ENCODE measurements around the gene C3orf20. TPM values are rescaled to one million over a fixed set of nuclear protein-coding genes. Genes with fewer than 3 reads are reported as not detected.

C3orf20 gene
- total and polyA plus RNA-seq, 2 experiments from 2014 or later, result not detected

GRCh38 chr3:14786369-14786768 lies 111.4 kb downstream of the C3orf20 start:
- Histone ChIP-seq H3K27ac (ENCODE audit: low read depth) (no peak overlapping the region), H3K79me2 (replicated peaks; ENCODE audit: insufficient read depth) (no peaks in the 10 kb centered on the region), H2AFZ (no peak overlapping the region), H3K4me3 (no peak overlapping the region), H3K4me1 (ENCODE audit: insufficient read depth) (peaks cover 6% of the 10 kb centered on the region), H4K20me1 (replicated peaks; ENCODE audit: insufficient read depth) (no peaks in the 10 kb centered on the region), H3K36me3 (ENCODE audit: insufficient read depth) (no peaks in the 10 kb centered on the region), H3F3A (replicated peaks; ENCODE audit: low read depth) (no peaks in the 10 kb centered on the region), H3K9me2 (ENCODE audit: insufficient read depth) (no peaks in the 10 kb centered on the region), H3K27me3 (ENCODE audit: insufficient read depth) (no peaks in the 10 kb centered on the region), H3K4me2 (no peak overlapping the region)
- no peak overlapping the region for H3K4me3 Mint-ChIP-seq
- H3K27me3 Mint-ChIP-seq (ENCODE audit: insufficient read depth, low read depth, poor library complexity), result peaks cover 8% of the 10 kb centered on the region
- DNase-seq (ENCODE audit: low spot score), result no peak
- H3K9me3 Mint-ChIP-seq, result no peaks in the 10 kb centered on the region; the same call in 2 of the 3 replicates
- TF ChIP-seq CREB1 (CRISPR knock-in tag; IDR thresholded peaks at IDR 0.05; ENCODE audit: low read depth), result no peak
- TF ChIP-seq JUNB (IDR thresholded peaks at IDR 0.05; ENCODE audit: unreplicated experiment), result no peak
- TF ChIP-seq EZH2 (IDR thresholded peaks at IDR 0.05; ENCODE audit: low read depth, unreplicated experiment), result no peak
- TF ChIP-seq STAT1 (IDR thresholded peaks at IDR 0.05; ENCODE audit: unreplicated experiment), result no peak
- TF ChIP-seq ZNF462 (CRISPR knock-in tag; IDR thresholded peaks at IDR 0.05), result no peak
- TF ChIP-seq ZNF331 (CRISPR knock-in tag; IDR thresholded peaks at IDR 0.05; ENCODE audit: low read depth), result no peak
- no peak for TF ChIP-seq CTCF (conservative IDR thresholded peaks at IDR 0.05; ENCODE audit: low read depth in 2 of 2)
- TF ChIP-seq ETS1 (IDR thresholded peaks at IDR 0.05), result no peak
- TF ChIP-seq NANOG (IDR thresholded peaks at IDR 0.05; ENCODE audit: borderline replicate concordance), result no peak
- TF ChIP-seq POLR2AphosphoS5 (IDR thresholded peaks at IDR 0.05; ENCODE audit: low read depth), result no peak
- TF ChIP-seq ZNF114 (CRISPR knock-in tag; IDR thresholded peaks at IDR 0.05), result no peak
- TF ChIP-seq EZH2phosphoT487 (IDR thresholded peaks at IDR 0.05; ENCODE audit: unreplicated experiment), result no peak
- no peak for TF ChIP-seq REST (IDR thresholded peaks at IDR 0.05; ENCODE audit: unreplicated experiment)
- H3K27ac Mint-ChIP-seq, result no peak overlapping the region
- H3K36me3 Mint-ChIP-seq (ENCODE audit: low read depth), result no peaks in the 10 kb centered on the region
- ATAC-seq, result no peak
- peaks cover 18% of the 10 kb centered on the region; the same call in 2 of the 3 replicates for H3K4me1 Mint-ChIP-seq
